Measurements from ENCODE around the gene NANOS1. TPM values are rescaled to one million over a fixed set of nuclear protein-coding genes. Genes with fewer than 3 reads are reported as not detected.
A peak's percentile ranks its signal among the peaks of the same experiment; 100 is the strongest.

NANOS1 gene
- total RNA-seq, 2 experiments from 2014 or later, result 3.6 to 7.5 TPM

DNA sequence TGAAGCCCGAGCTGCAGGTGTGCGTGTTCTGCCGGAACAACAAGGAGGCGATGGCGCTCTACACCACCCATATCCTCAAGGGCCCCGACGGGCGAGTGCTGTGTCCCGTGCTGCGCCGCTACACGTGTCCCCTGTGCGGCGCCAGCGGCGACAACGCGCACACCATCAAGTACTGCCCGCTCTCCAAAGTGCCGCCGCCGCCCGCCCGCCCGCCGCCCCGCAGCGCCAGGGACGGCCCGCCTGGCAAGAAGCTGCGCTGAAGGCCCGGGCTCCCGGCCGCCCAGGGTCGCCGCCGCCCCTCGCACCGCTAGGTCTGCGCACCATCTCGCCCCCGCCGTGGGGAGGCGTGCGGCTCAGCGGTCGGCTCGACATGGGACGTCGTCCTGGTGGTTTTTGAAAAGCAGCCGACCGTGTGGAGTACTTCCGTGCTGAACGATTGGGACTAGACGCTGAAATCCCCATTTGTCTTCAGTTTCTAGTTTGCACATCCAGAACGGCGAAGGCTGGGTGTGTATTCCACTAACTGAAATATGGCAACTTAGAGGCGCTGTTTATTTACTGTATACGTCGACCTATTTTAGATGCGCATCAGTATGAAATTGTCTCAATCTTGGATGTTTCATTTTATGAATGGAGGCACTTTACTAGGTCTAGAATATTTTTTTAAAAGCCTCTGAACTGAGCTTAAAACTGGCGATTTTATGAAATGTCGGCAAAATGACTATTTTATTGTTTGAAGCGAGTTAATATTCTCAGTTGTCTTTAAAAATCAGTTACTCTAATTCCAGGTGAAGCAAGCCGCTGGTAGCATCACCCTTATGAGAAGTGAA is 1.1 kb downstream of the NANOS1 start:
- intact Hi-C loops (cut with micrococcal nuclease; ENCODE audit: unreplicated experiment), result loop anchor here (2.0 kb wide), 1 partner anchor 48 kb away; no protein-coding TSS in a partner anchor
- POLR2A ChIA-PET, result interaction anchor here (0.5 to 1.2 kb wide), 6 partner anchors 33 to 695 kb away, joined by 3 to 4 read pairs (median 4); partner anchors contain the start of gene INPP5F
- BruUV-seq (replicated peaks), result no TSS peak

DNA sequence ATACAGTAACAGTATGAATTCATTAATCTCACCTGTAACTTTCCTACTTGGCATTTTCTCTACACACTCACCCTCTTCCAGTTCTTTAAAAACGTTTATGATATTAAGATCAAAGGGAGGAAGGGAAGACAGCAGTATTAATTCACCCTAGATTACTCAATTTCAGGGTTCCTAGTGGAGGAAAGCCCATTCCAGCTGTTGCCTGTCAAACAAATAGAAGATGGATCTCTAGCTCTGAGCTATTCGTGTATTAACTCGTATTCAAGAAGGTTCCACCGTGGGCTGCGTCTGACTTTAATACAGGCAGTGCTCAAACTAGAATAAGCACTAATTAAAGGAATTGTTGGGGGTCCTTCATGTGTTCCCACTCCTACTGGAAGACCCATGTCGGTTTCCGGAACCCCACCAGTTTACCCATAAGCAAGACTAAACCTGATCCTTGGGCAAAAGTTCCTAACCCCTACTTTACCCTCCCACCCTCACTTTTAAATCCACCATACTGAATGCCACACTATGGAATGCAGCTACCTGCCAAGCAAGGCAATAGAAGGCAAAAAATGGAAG is 2.1 kb downstream of the NANOS1 start:
- CTCF ChIA-PET (ENCODE audit: unreplicated experiment), result interaction anchor here (0.5 to 1.0 kb wide), 2 partner anchors 22 to 677 kb away, joined by 3 read pairs; no protein-coding TSS in a partner anchor
- peaks cover 37% of the 10 kb centered on the region for H3K4me1 ChIP-seq (ENCODE audit: insufficient read depth, low read length, poor library complexity, severe bottlenecking)

More for the DNA sequence above, 1.1 kb downstream of the NANOS1 start:
- no peak for TF ChIP-seq EZH2phosphoT487 (IDR thresholded peaks at IDR 0.05; ENCODE audit: borderline replicate concordance, low read depth, low read length)
- TF ChIP-seq, protein P1, sequence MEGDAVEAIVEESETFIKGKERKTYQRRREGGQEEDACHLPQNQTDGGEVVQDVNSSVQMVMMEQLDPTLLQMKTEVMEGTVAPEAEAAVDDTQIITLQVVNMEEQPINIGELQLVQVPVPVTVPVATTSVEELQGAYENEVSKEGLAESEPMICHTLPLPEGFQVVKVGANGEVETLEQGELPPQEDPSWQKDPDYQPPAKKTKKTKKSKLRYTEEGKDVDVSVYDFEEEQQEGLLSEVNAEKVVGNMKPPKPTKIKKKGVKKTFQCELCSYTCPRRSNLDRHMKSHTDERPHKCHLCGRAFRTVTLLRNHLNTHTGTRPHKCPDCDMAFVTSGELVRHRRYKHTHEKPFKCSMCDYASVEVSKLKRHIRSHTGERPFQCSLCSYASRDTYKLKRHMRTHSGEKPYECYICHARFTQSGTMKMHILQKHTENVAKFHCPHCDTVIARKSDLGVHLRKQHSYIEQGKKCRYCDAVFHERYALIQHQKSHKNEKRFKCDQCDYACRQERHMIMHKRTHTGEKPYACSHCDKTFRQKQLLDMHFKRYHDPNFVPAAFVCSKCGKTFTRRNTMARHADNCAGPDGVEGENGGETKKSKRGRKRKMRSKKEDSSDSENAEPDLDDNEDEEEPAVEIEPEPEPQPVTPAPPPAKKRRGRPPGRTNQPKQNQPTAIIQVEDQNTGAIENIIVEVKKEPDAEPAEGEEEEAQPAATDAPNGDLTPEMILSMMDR (conservative IDR thresholded peaks at IDR 0.05; ENCODE audit: low read length), result peak; percentile 66
- CTCF ChIA-PET (ENCODE audit: unreplicated experiment), result interaction anchor here (0.6 to 1.0 kb wide), 2 partner anchors 23 to 278 kb away, joined by 3 read pairs; no protein-coding TSS in a partner anchor
- Histone ChIP-seq H3K9me3 (ENCODE audit: low read length) (no peaks in the 10 kb centered on the region), H3K4me3 (ENCODE audit: low read depth, low read length, poor library complexity, severe bottlenecking) (peak overlapping the region; percentile 71), H2AFZ (ENCODE audit: low read length) (no peak overlapping the region), H3K79me2 (ENCODE audit: insufficient read depth, low read depth, low read length) (peaks cover 17% of the 10 kb centered on the region; the same call in 1 of the 2 replicates), H3K4me1 (ENCODE audit: insufficient read depth, low read length, poor library complexity, severe bottlenecking) (peaks cover 37% of the 10 kb centered on the region), H4K20me1 (ENCODE audit: insufficient read depth, low read length) (peaks cover 23% of the 10 kb centered on the region; the same call in 1 of the 2 replicates), H3K9me2 (ENCODE audit: insufficient read depth, low read length) (no peaks in the 10 kb centered on the region), H3K27ac (ENCODE audit: low read depth, low read length, poor library complexity, severe bottlenecking) (peak overlapping the region; percentile 56), H3K36me3 (ENCODE audit: insufficient read depth, low read length) (peaks cover 42% of the 10 kb centered on the region), H3K4me2 (ENCODE audit: low read length) (peak overlapping the region; percentile 67)
- DNase-seq (ENCODE audit: low spot score), result peak; percentile 89

More for the DNA sequence above, 2.1 kb downstream of the NANOS1 start:
- Histone ChIP-seq H3K27ac (ENCODE audit: low read depth, low read length, poor library complexity, severe bottlenecking) (peak overlapping the region; percentile 56), H4K20me1 (ENCODE audit: insufficient read depth, low read length) (peaks cover 23% of the 10 kb centered on the region), H2AFZ (ENCODE audit: low read length) (no peak overlapping the region), H3K4me2 (ENCODE audit: low read length) (peak overlapping the region; percentile 67), H3K9me2 (ENCODE audit: insufficient read depth, low read length) (no peaks in the 10 kb centered on the region), H3K4me3 (ENCODE audit: low read depth, low read length, poor library complexity, severe bottlenecking) (peak overlapping the region; percentile 71), H3K9me3 (ENCODE audit: low read length) (no peaks in the 10 kb centered on the region), H3K79me2 (ENCODE audit: insufficient read depth, low read depth, low read length) (peaks cover 21% of the 10 kb centered on the region; the same call in 1 of the 2 replicates), H3K36me3 (ENCODE audit: insufficient read depth, low read length) (peaks cover 52% of the 10 kb centered on the region)
- no peak for DNase-seq (ENCODE audit: low spot score)
- TF ChIP-seq EZH2phosphoT487 (IDR thresholded peaks at IDR 0.05; ENCODE audit: borderline replicate concordance, low read depth, low read length), result no peak
- TF ChIP-seq, protein P1 (conservative IDR thresholded peaks at IDR 0.05; ENCODE audit: low read length), result no peak
- no TSS peak for BruUV-seq (replicated peaks)
- POLR2A ChIA-PET, result interaction anchor here (1.2 to 1.3 kb wide), 4 partner anchors 48 to 481 kb away, joined by 3 to 4 read pairs (median 4); no protein-coding TSS in a partner anchor
- intact Hi-C loops (cut with micrococcal nuclease; ENCODE audit: unreplicated experiment), result loop anchor here (2.0 kb wide), 1 partner anchor 47 kb away; no protein-coding TSS in a partner anchor

Data from OCI-LY7 (cell line).